H9 (cell line): Measurements from ENCODE around the gene ANAPC10. TPM values are rescaled to one million over a fixed set of nuclear protein-coding genes. Genes with fewer than 3 reads are reported as not detected.
A peak's percentile ranks its signal among the peaks of the same experiment; 100 is the strongest.

Experiments used
- DNase-seq: peaks from one replicate; pipeline ENCODE4 v3.0.0-alpha.2; 2017
- H2AFZ ChIP-seq: one replicate; pipeline ENCODE4 v1.6.1; 2013; ENCODE audit warnings: mild to moderate bottlenecking, low read length, control low read depth, moderate library complexity
- H2AK5ac ChIP-seq: 2 replicates; pipeline ENCODE4 v1.6.1; 2013; ENCODE audit warnings: low read length, control low read depth, mixed read lengths; ENCODE audit not compliant: insufficient read length
- H2BK120ac ChIP-seq: one replicate; pipeline ENCODE4 v1.6.1; 2013; ENCODE audit warnings: low read depth, mild to moderate bottlenecking, low read length, control low read depth, inconsistent platforms; ENCODE audit not compliant: poor library complexity, severe bottlenecking
- H2BK12ac ChIP-seq: 2 replicates; pipeline ENCODE4 v1.6.1; 2013; ENCODE audit warnings: low read length, control low read depth, mixed read lengths, low read depth; ENCODE audit not compliant: insufficient read length
- H2BK15ac ChIP-seq: 2 replicates; pipeline ENCODE4 v1.6.1; 2013; ENCODE audit warnings: low read depth, low read length, control low read depth
- H2BK20ac ChIP-seq: one replicate; pipeline ENCODE4 v1.6.1; 2013; ENCODE audit warnings: low read depth, mild to moderate bottlenecking, low read length, control low read depth, inconsistent platforms; ENCODE audit not compliant: poor library complexity, severe bottlenecking
- H2BK5ac ChIP-seq: 2 replicates; pipeline ENCODE4 v1.6.1; 2013; ENCODE audit warnings: low read length, control low read depth, mixed read lengths; ENCODE audit not compliant: insufficient read length
- H3K14ac ChIP-seq: 2 replicates; pipeline ENCODE4 v1.6.1; 2013; ENCODE audit warnings: low read length, control low read depth; ENCODE audit not compliant: insufficient read depth
- H3K18ac ChIP-seq: 2 replicates; pipeline ENCODE4 v1.6.1; 2013; ENCODE audit warnings: low read depth, mild to moderate bottlenecking, mixed read lengths, low read length, control low read depth; ENCODE audit not compliant: insufficient read length
- H3K23ac ChIP-seq: 2 replicates; pipeline ENCODE4 v1.6.1; 2013; ENCODE audit warnings: low read length, control low read depth, mixed read lengths, low read depth; ENCODE audit not compliant: insufficient read length
- H3K23me2 ChIP-seq: 2 replicates; pipeline ENCODE4 v1.6.1; 2013; ENCODE audit warnings: low read depth, mild to moderate bottlenecking, mixed read lengths, low read length, control low read depth; ENCODE audit not compliant: insufficient read length, poor library complexity, severe bottlenecking
- H3K27ac ChIP-seq: 2 replicates; pipeline ENCODE4 v1.5.1; 2013; ENCODE audit warnings: low read length, control low read depth, mixed read lengths, low read depth; ENCODE audit not compliant: insufficient read length
- H3K27me3 ChIP-seq: 2 replicates; pipeline ENCODE4 v1.6.1; 2013; ENCODE audit warnings: low read length, control low read depth, inconsistent platforms; ENCODE audit not compliant: insufficient read depth
- H3K4ac ChIP-seq: 2 replicates; pipeline ENCODE4 v1.6.1; 2013; ENCODE audit warnings: low read depth, mild to moderate bottlenecking, control low read depth, inconsistent platforms, low read length, moderate library complexity
- H3K4me1 ChIP-seq: 2 replicates; pipeline ENCODE4 v1.6.1; 2013; ENCODE audit warnings: low read length, control low read depth, inconsistent platforms; ENCODE audit not compliant: insufficient read depth
- H3K4me2 ChIP-seq: 2 replicates; pipeline ENCODE4 v1.6.1; 2013; ENCODE audit warnings: low read length, control low read depth, mixed read lengths; ENCODE audit not compliant: insufficient read length, insufficient read depth
- H3K56ac ChIP-seq: 2 replicates; pipeline ENCODE4 v1.6.1; 2013; ENCODE audit warnings: low read depth, mild to moderate bottlenecking, mixed read lengths, low read length, control low read depth; ENCODE audit not compliant: insufficient read length
- H3K79me1 ChIP-seq: 2 replicates; pipeline ENCODE4 v1.6.1; 2013; ENCODE audit warnings: low read depth, mild to moderate bottlenecking, moderate library complexity, low read length, control low read depth, inconsistent platforms; ENCODE audit not compliant: insufficient read depth, poor library complexity, severe bottlenecking
- H3K79me2 ChIP-seq: 2 replicates; pipeline ENCODE4 v1.6.1; 2013; ENCODE audit warnings: low read length, control low read depth, inconsistent platforms; ENCODE audit not compliant: insufficient read depth
- H3K9ac ChIP-seq: 2 replicates; pipeline ENCODE4 v1.6.1; 2013; ENCODE audit warnings: low read length, control low read depth, mixed read lengths; ENCODE audit not compliant: insufficient read length; ENCODE audit errors: extremely low read depth
- H3K9me3 ChIP-seq: one replicate; pipeline ENCODE4 v1.6.1; 2013; ENCODE audit warnings: low read depth, low read length, inconsistent platforms; ENCODE audit not compliant: control insufficient read depth
- H3T11ph ChIP-seq: one replicate; pipeline ENCODE4 v1.6.1; 2013; ENCODE audit warnings: mild to moderate bottlenecking, low read length, control low read depth, inconsistent platforms
- H4K20me1 ChIP-seq: one replicate; pipeline ENCODE4 v1.6.1; 2013; ENCODE audit not compliant: control insufficient read depth, insufficient read length, insufficient read depth
- H4K5ac ChIP-seq: 2 replicates; pipeline ENCODE4 v1.6.1; 2013; ENCODE audit warnings: low read depth, mild to moderate bottlenecking, mixed read lengths, low read length, control low read depth; ENCODE audit not compliant: insufficient read length
- H4K8ac ChIP-seq: replicated peaks from 2 replicates; pipeline ENCODE4 v1.6.1; 2013; ENCODE audit warnings: low read length, control low read depth, mixed read lengths, low read depth; ENCODE audit not compliant: insufficient read length
- H4K91ac ChIP-seq: 2 replicates; pipeline ENCODE4 v1.6.1; 2013; ENCODE audit warnings: low read depth, mild to moderate bottlenecking, moderate library complexity, mixed read lengths, low read length, control low read depth; ENCODE audit not compliant: insufficient read length
- H3K27ac Mint-ChIP-seq, 3 experiments: 2 replicates in 2 of 3; 3 replicates in 1 of 3; pipeline ENCODE4 v1.8.0; 2020 to 2021; ENCODE audit warnings: mixed read lengths in 3 of 3, mild to moderate bottlenecking in 1 of 3, moderate library complexity in 1 of 3
- H3K27me3 Mint-ChIP-seq: 2 replicates; pipeline ENCODE4 v1.8.0; 2021; ENCODE audit warnings: low read depth, mild to moderate bottlenecking, moderate library complexity, mixed read lengths
- H3K36me3 Mint-ChIP-seq, 3 experiments: 2 replicates in 2 of 3; 3 replicates in 1 of 3; pipeline ENCODE4 v1.8.0; 2020 to 2021; ENCODE audit warnings: low read depth in 3 of 3, mixed read lengths in 3 of 3; ENCODE audit not compliant: insufficient read depth in 1 of 3
- H3K4me1 Mint-ChIP-seq, 2 experiments: 2 replicates each; pipeline ENCODE4 v1.8.0; 2020; ENCODE audit warnings: mixed read lengths in 2 of 2
- H3K4me3 Mint-ChIP-seq, 2 experiments: 2 replicates in 1 of 2; 3 replicates in 1 of 2; pipeline ENCODE4 v1.8.0; 2020 to 2021; ENCODE audit warnings: mild to moderate bottlenecking in 2 of 2, mixed read lengths in 2 of 2, moderate library complexity in 1 of 2
- H3K9me3 Mint-ChIP-seq, 2 experiments: 2 replicates in 1 of 2; 3 replicates in 1 of 2; pipeline ENCODE4 v1.8.0; 2020; ENCODE audit warnings: mild to moderate bottlenecking in 2 of 2, mixed read lengths in 2 of 2, moderate library complexity in 1 of 2
- WGBS: extraction: QIAGEN DNeasy Blood & Tissue Kit; methylation state at CpG from one replicate; pipeline ENCODE4 v1.1.7; 2013; ENCODE audit warnings: missing lambda C conversion rate, low lambda C conversion rate, mixed read lengths; ENCODE audit not compliant: insufficient read length; ENCODE audit errors: extremely low coverage; 5-methylcytosine and 5-hydroxymethylcytosine counted together
- total RNA-seq: library from RNA; stranded (reverse); gene quantifications from 2 replicates; pipeline ENCODE4 v1.2.1, GENCODE V29; 2021
- TF ChIP-seq, protein P1 (sequence below): fragments of 200-600 bp; sonication (generic); conservative IDR thresholded peaks from 3 replicates; pipeline ENCODE4 v1.8.0; 2021; ENCODE audit warnings: antibody characterized with exemption, mild to moderate bottlenecking

Gene ANAPC10
- total RNA-seq, 1 experiment from 2014 or later, result 25.3 TPM

DNA sequence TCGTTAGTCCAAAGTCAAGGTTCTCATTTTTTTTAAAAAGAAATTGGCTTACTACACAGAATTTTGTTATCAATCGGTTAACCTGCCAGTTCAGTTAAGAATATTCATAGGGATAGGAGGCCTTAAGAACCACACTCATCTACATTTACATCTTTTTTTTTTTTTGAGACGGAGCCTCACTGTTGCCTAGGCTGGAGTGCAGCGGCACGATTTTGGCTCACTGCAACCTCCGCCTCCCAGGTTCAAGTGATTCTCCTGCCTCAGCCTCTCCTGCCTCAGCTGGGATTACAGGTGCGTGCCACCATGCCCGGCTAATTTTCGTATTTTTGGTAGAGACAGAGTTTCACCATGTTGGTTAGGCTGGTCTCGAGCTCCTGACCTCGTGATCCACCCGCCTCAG, 33.9 kb upstream of the ANAPC10 start:
- H2AFZ ChIP-seq, result no peak overlapping the region
- H3K4me2 ChIP-seq, result no peak overlapping the region
- no peak overlapping the region for H4K8ac ChIP-seq
- no peak overlapping the region for H3K9ac ChIP-seq
- H4K20me1 ChIP-seq, result no peaks in the 10 kb centered on the region
- H2BK12ac ChIP-seq, result no peak overlapping the region
- H2BK120ac ChIP-seq, result no peak overlapping the region
- no CpG with 5 or more reads among the region's 12 CpGs for WGBS
- no peak overlapping the region for H3K27ac ChIP-seq
- H3T11ph ChIP-seq, result no peak overlapping the region
- Mint-ChIP-seq H3K36me3 (peaks cover 7 to 28% (median 18%) of the 10 kb centered on the region in 3 experiments; a peak in 6 of 7 replicates), H3K4me1 (no peaks in the 10 kb centered on the region), H3K4me3 (no peak overlapping the region), H3K9me3 (no peaks in the 10 kb centered on the region; a peak in 1 of 5 replicates), H3K27me3 (no peaks in the 10 kb centered on the region), H3K27ac (peak overlapping the region in 2 of 3 experiments; percentile 51 to 65; a peak in 1 of 7 replicates)
- no peak overlapping the region for H4K5ac ChIP-seq
- H3K23ac ChIP-seq, result no peak overlapping the region
- H4K91ac ChIP-seq, result no peak overlapping the region
- H3K18ac ChIP-seq, result no peak overlapping the region
- no peaks in the 10 kb centered on the region for H3K4me1 ChIP-seq
- no peak overlapping the region for H3K4ac ChIP-seq
- H3K14ac ChIP-seq, result no peak overlapping the region
- no peaks in the 10 kb centered on the region for H3K27me3 ChIP-seq
- no peak overlapping the region for H3K56ac ChIP-seq
- no peak overlapping the region for H2BK5ac ChIP-seq
- H3K79me1 ChIP-seq, result no peaks in the 10 kb centered on the region
- H3K9me3 ChIP-seq, result no peaks in the 10 kb centered on the region
- H2AK5ac ChIP-seq, result no peak overlapping the region
- no peaks in the 10 kb centered on the region for H3K79me2 ChIP-seq
- no peaks in the 10 kb centered on the region for H3K23me2 ChIP-seq
- H2BK15ac ChIP-seq, result no peak overlapping the region
- TF ChIP-seq, protein P1, sequence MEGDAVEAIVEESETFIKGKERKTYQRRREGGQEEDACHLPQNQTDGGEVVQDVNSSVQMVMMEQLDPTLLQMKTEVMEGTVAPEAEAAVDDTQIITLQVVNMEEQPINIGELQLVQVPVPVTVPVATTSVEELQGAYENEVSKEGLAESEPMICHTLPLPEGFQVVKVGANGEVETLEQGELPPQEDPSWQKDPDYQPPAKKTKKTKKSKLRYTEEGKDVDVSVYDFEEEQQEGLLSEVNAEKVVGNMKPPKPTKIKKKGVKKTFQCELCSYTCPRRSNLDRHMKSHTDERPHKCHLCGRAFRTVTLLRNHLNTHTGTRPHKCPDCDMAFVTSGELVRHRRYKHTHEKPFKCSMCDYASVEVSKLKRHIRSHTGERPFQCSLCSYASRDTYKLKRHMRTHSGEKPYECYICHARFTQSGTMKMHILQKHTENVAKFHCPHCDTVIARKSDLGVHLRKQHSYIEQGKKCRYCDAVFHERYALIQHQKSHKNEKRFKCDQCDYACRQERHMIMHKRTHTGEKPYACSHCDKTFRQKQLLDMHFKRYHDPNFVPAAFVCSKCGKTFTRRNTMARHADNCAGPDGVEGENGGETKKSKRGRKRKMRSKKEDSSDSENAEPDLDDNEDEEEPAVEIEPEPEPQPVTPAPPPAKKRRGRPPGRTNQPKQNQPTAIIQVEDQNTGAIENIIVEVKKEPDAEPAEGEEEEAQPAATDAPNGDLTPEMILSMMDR, result no peak
- H2BK20ac ChIP-seq, result no peak overlapping the region
- DNase-seq, result no peak
